ENCODE measurements around the gene NAALADL2.

NAALADL2 gene

DNA sequence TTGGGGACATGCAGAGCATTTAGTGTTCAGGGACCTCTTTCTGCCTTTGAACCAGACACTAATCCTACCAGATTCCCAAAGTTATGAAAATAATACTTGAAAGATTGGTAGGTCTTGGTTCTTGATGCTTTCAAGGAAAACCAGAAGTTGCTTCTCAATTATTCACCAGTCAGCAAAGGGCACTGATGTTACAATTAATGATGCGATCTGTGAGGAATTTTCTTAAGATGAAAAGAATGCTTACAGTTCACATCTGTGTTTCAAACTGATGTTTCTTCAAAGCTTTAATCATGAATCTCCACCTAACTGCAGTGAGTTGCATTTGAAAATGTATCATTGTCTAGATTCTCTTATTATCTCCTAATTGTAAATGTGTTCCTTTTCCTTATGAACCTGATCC, 161.0 kb downstream of the NAALADL2 start:
- H3K9ac ChIP-seq (ENCODE audit: low read length): no peak overlapping the region
- no peak overlapping the region for H2AFZ ChIP-seq (ENCODE audit: insufficient read depth, low read length, poor library complexity)

DNA sequence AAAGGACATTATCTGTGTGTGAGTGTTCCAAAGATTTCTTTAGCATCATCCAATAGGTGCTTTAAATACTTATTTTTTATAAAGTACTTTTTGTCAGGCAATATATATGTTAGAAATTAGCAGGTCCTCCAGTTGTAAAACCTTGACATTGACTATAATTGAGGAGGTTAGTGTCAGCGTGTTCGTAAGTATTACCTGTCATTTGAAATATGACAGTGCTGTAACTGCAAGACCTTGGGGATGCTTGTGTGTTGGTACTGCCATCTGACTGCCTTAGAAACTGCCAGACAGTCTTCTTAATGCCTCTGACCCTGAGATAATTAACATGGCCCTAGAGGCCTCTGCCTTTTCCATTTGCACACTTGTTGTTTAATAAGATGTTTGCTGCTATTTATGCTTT, 170.7 kb downstream of the NAALADL2 start:
- H2AFZ ChIP-seq (ENCODE audit: insufficient read depth, low read length, poor library complexity): no peak overlapping the region
- H3K4me2 ChIP-seq (ENCODE audit: low read length): no peak overlapping the region
- no peak overlapping the region for H3K23ac ChIP-seq (ENCODE audit: low read length)
- H3K27me3 ChIP-seq (ENCODE audit: insufficient read depth, low read length): no peaks in the 10 kb centered on the region
- no peak for DNase-seq
- no peak overlapping the region for H3K14ac ChIP-seq (ENCODE audit: low read length)
- H3K9me3 ChIP-seq (ENCODE audit: insufficient read depth, low read depth, low read length): no peaks in the 10 kb centered on the region
- no peak overlapping the region for H2AK5ac ChIP-seq (ENCODE audit: low read length)
- H3K4me1 ChIP-seq (ENCODE audit: control insufficient read depth in 1 of 2, insufficient read depth in 2 of 2, low read length in 2 of 2): no peaks in the 10 kb centered on the region
- no peaks in the 10 kb centered on the region for H3K79me2 ChIP-seq (ENCODE audit: control insufficient read depth, insufficient read depth, low read length, poor library complexity)
- no CpG with 5 or more reads among the region's 2 CpGs for WGBS (ENCODE audit: extremely low coverage, insufficient coverage, insufficient read length)
- H2BK5ac ChIP-seq (ENCODE audit: low read depth, low read length, poor library complexity): no peak overlapping the region
- H4K12ac ChIP-seq (ENCODE audit: low read depth, low read length): no peak overlapping the region
- H3K4me3 ChIP-seq (ENCODE audit: low read depth, low read length): no peak overlapping the region
- no peak overlapping the region for H3K18ac ChIP-seq (ENCODE audit: low read length)
- H2BK120ac ChIP-seq (ENCODE audit: insufficient read depth, low read length, poor library complexity): no peak overlapping the region
- no peak overlapping the region for H3K4ac ChIP-seq (ENCODE audit: low read depth, low read length)
- H3K36me3 ChIP-seq (ENCODE audit: control insufficient read depth in 1 of 2, insufficient read depth in 2 of 2, low read length in 2 of 2): no peaks in the 10 kb centered on the region
- H3K79me1 ChIP-seq (ENCODE audit: low read length): no peaks in the 10 kb centered on the region
- H2BK12ac ChIP-seq (ENCODE audit: low read length): no peak overlapping the region
- H3K27ac ChIP-seq (ENCODE audit: low read depth, low read length): no peak overlapping the region
- no peak overlapping the region for H3K9ac ChIP-seq (ENCODE audit: low read length)
- H4K91ac ChIP-seq (ENCODE audit: low read depth, low read length): no peak overlapping the region
- H4K8ac ChIP-seq (ENCODE audit: low read depth, low read length): no peak overlapping the region

More for the DNA sequence above, 161.0 kb downstream of the NAALADL2 start:
- Histone ChIP-seq H3K4me1 (ENCODE audit: control insufficient read depth in 1 of 2, insufficient read depth in 2 of 2, low read length in 2 of 2) (no peaks in the 10 kb centered on the region), H3K4me3 (ENCODE audit: low read depth, low read length) (no peak overlapping the region), H3K79me1 (ENCODE audit: low read length) (no peaks in the 10 kb centered on the region), H3K18ac (ENCODE audit: low read length) (no peak overlapping the region), H3K27ac (ENCODE audit: low read depth, low read length) (no peak overlapping the region), H3K36me3 (ENCODE audit: control insufficient read depth in 1 of 2, insufficient read depth in 2 of 2, low read length in 2 of 2) (no peaks in the 10 kb centered on the region), H3K14ac (ENCODE audit: low read length) (no peak overlapping the region), H4K12ac (ENCODE audit: low read depth, low read length) (no peak overlapping the region), H3K79me2 (ENCODE audit: control insufficient read depth, insufficient read depth, low read length, poor library complexity) (no peaks in the 10 kb centered on the region), H2BK12ac (ENCODE audit: low read length) (no peak overlapping the region), H3K23ac (ENCODE audit: low read length) (no peak overlapping the region), H2AK5ac (ENCODE audit: low read length) (no peak overlapping the region), H4K8ac (ENCODE audit: low read depth, low read length) (no peak overlapping the region), H3K4ac (ENCODE audit: low read depth, low read length) (no peak overlapping the region), H2BK120ac (ENCODE audit: insufficient read depth, low read length, poor library complexity) (no peak overlapping the region), H2BK5ac (ENCODE audit: low read depth, low read length, poor library complexity) (no peak overlapping the region), H4K91ac (ENCODE audit: low read depth, low read length) (no peak overlapping the region), H3K27me3 (ENCODE audit: insufficient read depth, low read length) (no peaks in the 10 kb centered on the region), H3K4me2 (ENCODE audit: low read length) (no peak overlapping the region), H3K9me3 (ENCODE audit: insufficient read depth, low read depth, low read length) (no peaks in the 10 kb centered on the region)
- DNase-seq: no peak
- WGBS (ENCODE audit: extremely low coverage, insufficient coverage, insufficient read length): no CpG with 5 or more reads among the region's 1 CpG

DNA sequence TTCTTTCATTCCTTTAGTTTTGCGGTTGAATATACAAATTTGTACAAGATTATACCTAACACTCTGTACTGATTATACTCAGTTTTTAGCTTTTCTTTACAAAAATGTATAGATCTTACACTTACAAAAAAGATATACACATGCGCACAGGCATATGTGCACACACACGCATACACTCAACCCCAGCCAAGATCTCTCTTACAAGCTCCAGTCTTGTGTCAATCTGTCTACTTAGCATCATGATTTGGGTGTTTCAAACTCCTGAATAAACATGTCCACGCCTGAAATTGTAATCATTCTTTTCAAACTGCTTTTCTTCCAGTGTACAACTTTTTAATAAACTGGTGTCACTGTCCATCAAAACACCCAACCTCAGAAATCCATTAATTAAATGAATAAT, 180.7 kb downstream of the NAALADL2 start:
- Histone ChIP-seq H3K79me2 (ENCODE audit: control insufficient read depth, insufficient read depth, low read length, poor library complexity) (no peaks in the 10 kb centered on the region), H3K4me1 (ENCODE audit: control insufficient read depth in 1 of 2, insufficient read depth in 2 of 2, low read length in 2 of 2) (no peaks in the 10 kb centered on the region), H3K79me1 (ENCODE audit: low read length) (no peaks in the 10 kb centered on the region), H3K18ac (ENCODE audit: low read length) (no peak overlapping the region), H3K14ac (ENCODE audit: low read length) (no peak overlapping the region), H3K36me3 (ENCODE audit: control insufficient read depth in 1 of 2, insufficient read depth in 2 of 2, low read length in 2 of 2) (no peaks in the 10 kb centered on the region), H3K4ac (ENCODE audit: low read depth, low read length) (no peak overlapping the region), H3K9ac (ENCODE audit: low read length) (no peak overlapping the region), H4K91ac (ENCODE audit: low read depth, low read length) (no peak overlapping the region), H2AFZ (ENCODE audit: insufficient read depth, low read length, poor library complexity) (no peak overlapping the region), H3K4me3 (ENCODE audit: low read depth, low read length) (no peak overlapping the region), H4K12ac (ENCODE audit: low read depth, low read length) (no peak overlapping the region), H3K4me2 (ENCODE audit: low read length) (no peak overlapping the region), H4K8ac (ENCODE audit: low read depth, low read length) (no peak overlapping the region), H3K23ac (ENCODE audit: low read length) (no peak overlapping the region), H2BK12ac (ENCODE audit: low read length) (no peak overlapping the region), H2BK5ac (ENCODE audit: low read depth, low read length, poor library complexity) (no peak overlapping the region), H3K9me3 (ENCODE audit: insufficient read depth, low read depth, low read length) (no peaks in the 10 kb centered on the region), H2BK120ac (ENCODE audit: insufficient read depth, low read length, poor library complexity) (no peak overlapping the region), H3K27ac (ENCODE audit: low read depth, low read length) (no peak overlapping the region), H3K27me3 (ENCODE audit: insufficient read depth, low read length) (no peaks in the 10 kb centered on the region), H2AK5ac (ENCODE audit: low read length) (no peak overlapping the region)
- no CpG with 5 or more reads among the region's 4 CpGs for WGBS (ENCODE audit: extremely low coverage, insufficient coverage, insufficient read length)
- DNase-seq: no peak

DNA sequence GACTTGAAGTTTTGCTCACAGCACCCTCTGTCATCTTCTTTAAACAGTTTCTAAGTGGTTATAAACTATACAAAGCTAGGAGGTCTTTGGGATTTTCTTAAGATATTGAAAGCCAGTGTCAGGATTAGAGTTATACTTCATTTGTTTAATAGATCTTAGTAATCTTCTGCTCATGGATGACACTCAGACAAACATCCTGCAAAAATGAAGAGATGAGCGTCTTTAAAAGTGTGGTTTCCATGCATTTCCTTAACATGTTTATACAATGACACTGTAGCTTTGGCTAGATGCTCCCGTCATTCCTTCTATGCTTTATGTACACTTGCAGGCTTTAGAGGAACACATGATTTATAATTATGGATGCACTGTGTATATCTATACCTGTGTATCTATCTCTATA, 182.2 kb downstream of the NAALADL2 start:
- no peak overlapping the region for H3K4ac ChIP-seq (ENCODE audit: low read depth, low read length)
- no peaks in the 10 kb centered on the region for H3K79me2 ChIP-seq (ENCODE audit: control insufficient read depth, insufficient read depth, low read length, poor library complexity)
- DNase-seq: no peak
- no peaks in the 10 kb centered on the region for H3K36me3 ChIP-seq (ENCODE audit: control insufficient read depth in 1 of 2, insufficient read depth in 2 of 2, low read length in 2 of 2)
- no peak overlapping the region for H2AFZ ChIP-seq (ENCODE audit: insufficient read depth, low read length, poor library complexity)
- H2BK5ac ChIP-seq (ENCODE audit: low read depth, low read length, poor library complexity): no peak overlapping the region
- no peak overlapping the region for H4K8ac ChIP-seq (ENCODE audit: low read depth, low read length)
- no peak overlapping the region for H2BK12ac ChIP-seq (ENCODE audit: low read length)
- no peak overlapping the region for H3K27ac ChIP-seq (ENCODE audit: low read depth, low read length)
- no peak overlapping the region for H4K91ac ChIP-seq (ENCODE audit: low read depth, low read length)
- no peaks in the 10 kb centered on the region for H3K9me3 ChIP-seq (ENCODE audit: insufficient read depth, low read depth, low read length)
- no peak overlapping the region for H3K9ac ChIP-seq (ENCODE audit: low read length)
- no peaks in the 10 kb centered on the region for H3K4me1 ChIP-seq (ENCODE audit: control insufficient read depth in 1 of 2, insufficient read depth in 2 of 2, low read length in 2 of 2)
- H3K14ac ChIP-seq (ENCODE audit: low read length): no peak overlapping the region
- H4K12ac ChIP-seq (ENCODE audit: low read depth, low read length): no peak overlapping the region
- H3K27me3 ChIP-seq (ENCODE audit: insufficient read depth, low read length): no peaks in the 10 kb centered on the region
- no CpG with 5 or more reads among the region's 2 CpGs for WGBS (ENCODE audit: extremely low coverage, insufficient coverage, insufficient read length)
- H2BK120ac ChIP-seq (ENCODE audit: insufficient read depth, low read length, poor library complexity): no peak overlapping the region
- no peak overlapping the region for H2AK5ac ChIP-seq (ENCODE audit: low read length)
- H3K18ac ChIP-seq (ENCODE audit: low read length): no peak overlapping the region
- H3K4me3 ChIP-seq (ENCODE audit: low read depth, low read length): no peak overlapping the region
- no peaks in the 10 kb centered on the region for H3K79me1 ChIP-seq (ENCODE audit: low read length)
- H3K23ac ChIP-seq (ENCODE audit: low read length): no peak overlapping the region
- no peak overlapping the region for H3K4me2 ChIP-seq (ENCODE audit: low read length)

Measured in trophoblast cell (in vitro differentiated cells and primary cell).